Measurements from ENCODE around the gene CTAGE1. TPM values are rescaled to one million over a fixed set of nuclear protein-coding genes. Genes with fewer than 3 reads are reported as not detected.

Gene CTAGE1
- polyA plus RNA-seq, 1 of the 3 experiments (the other 2 are of a cell fraction) = 0.07 TPM

- Histone ChIP-seq H3K9me3 (no peaks in the 10 kb centered on the region), H3K79me2 (ENCODE audit: insufficient read depth) (no peaks in the 10 kb centered on the region), H3F3A (replicated peaks; ENCODE audit: insufficient read depth) (no peaks in the 10 kb centered on the region), H4K20me1 (ENCODE audit: insufficient read depth) (no peaks in the 10 kb centered on the region), H3K4me2 (no peak overlapping the region), H3K27ac (ENCODE audit: low read depth in 2 of 2, low read length in 1 of 2) (no peak overlapping the region), H3K9me2 (no peaks in the 10 kb centered on the region), H3K4me1 (ENCODE audit: control insufficient read depth in 1 of 2, insufficient read depth in 2 of 2, low read depth in 1 of 2, low read length in 1 of 2) (no peaks in the 10 kb centered on the region), H3K9ac (no peak overlapping the region), H3K27me3 (ENCODE audit: insufficient read depth) (no peaks in the 10 kb centered on the region), H2AFZ (ENCODE audit: low read depth) (no peak overlapping the region), H3K4me3 (ENCODE audit: low read depth in 2 of 2, low read length in 1 of 2) (no peak overlapping the region), H3K36me3 (replicated peaks in 1 of 2; ENCODE audit: control insufficient read depth in 1 of 2, insufficient read depth in 2 of 2, low read length in 1 of 2) (no peaks in the 10 kb centered on the region)
- ChIA-PET POLR2A (no interaction called here), CTCF (no interaction called here)
- no peak for DNase-seq
- WGBS (ENCODE audit: low lambda C conversion rate) = 26% methylated on average over 9 of the region's 9 CpGs
- TF ChIP-seq IRF3 (IDR thresholded peaks at IDR 0.05; ENCODE audit: low read depth, low read length) (no peak), CHD2 (IDR thresholded peaks at IDR 0.05; ENCODE audit: low read length, partially characterized antibody) (no peak), SMC3 (IDR thresholded peaks at IDR 0.05; ENCODE audit: low read depth, low read length) (no peak), RFX5 (IDR thresholded peaks at IDR 0.05; ENCODE audit: low read length) (no peak), FOXM1 (IDR thresholded peaks at IDR 0.05; ENCODE audit: low read depth) (no peak), REST (IDR thresholded peaks at IDR 0.05; ENCODE audit: low read depth, low read length) (no peak), NFIC (IDR thresholded peaks at IDR 0.05; ENCODE audit: borderline replicate concordance) (no peak), RAD21 (IDR thresholded peaks at IDR 0.05; ENCODE audit: low read length) (no peak), SIN3A (IDR thresholded peaks at IDR 0.05; ENCODE audit: borderline replicate concordance, low read depth, low read length) (no peak), EZH2phosphoT487 (IDR thresholded peaks at IDR 0.05; ENCODE audit: borderline replicate concordance, low read depth) (no peak), MEF2A (IDR thresholded peaks at IDR 0.05; ENCODE audit: borderline replicate concordance, low read depth) (no peak), GABPA (IDR thresholded peaks at IDR 0.05; ENCODE audit: low read depth) (no peak), EP300 (IDR thresholded peaks at IDR 0.05; ENCODE audit: borderline replicate concordance in 1 of 2, low read depth in 1 of 2, low read length in 1 of 2) (no peak), USF1 (IDR thresholded peaks at IDR 0.05; ENCODE audit: borderline replicate concordance, low read depth) (no peak)
These were observed 6.3 kb upstream of the CTAGE1 start for GRCh38 chr18:22423878-22424564.
